NT2/D1 (cell line): ENCODE results near the gene FBLN2.

ENCODE experiments used
- SUZ12 ChIP-seq: IDR thresholded peaks from 2 replicates; pipeline ENCODE4 v1.6.1; 2011; ENCODE audit not compliant: insufficient read length, insufficient read depth; ENCODE audit errors: extremely low read depth
- YY1 ChIP-seq: IDR thresholded peaks from 2 replicates; pipeline ENCODE4 v1.6.1; 2011; ENCODE audit not compliant: insufficient read length, insufficient read depth
- ZNF274 ChIP-seq: IDR thresholded peaks from 2 replicates; pipeline ENCODE4 v1.6.1; 2011; ENCODE audit warnings: mild to moderate bottlenecking, low read depth, low read length

GRCh38 chr3:13543253-13543652 is 5.7 kb upstream of the FBLN2 start:
- TF ChIP-seq YY1: no peak
- no peak for TF ChIP-seq ZNF274
- TF ChIP-seq SUZ12: no peak
